ENCODE data around the gene ACOT7.
"Not testable (repeated sequence)": the region's sequence is repeated elsewhere in the genome, so short reads cannot be mapped to it uniquely, and the experiment has no call there.

ACOT7 gene

DNA sequence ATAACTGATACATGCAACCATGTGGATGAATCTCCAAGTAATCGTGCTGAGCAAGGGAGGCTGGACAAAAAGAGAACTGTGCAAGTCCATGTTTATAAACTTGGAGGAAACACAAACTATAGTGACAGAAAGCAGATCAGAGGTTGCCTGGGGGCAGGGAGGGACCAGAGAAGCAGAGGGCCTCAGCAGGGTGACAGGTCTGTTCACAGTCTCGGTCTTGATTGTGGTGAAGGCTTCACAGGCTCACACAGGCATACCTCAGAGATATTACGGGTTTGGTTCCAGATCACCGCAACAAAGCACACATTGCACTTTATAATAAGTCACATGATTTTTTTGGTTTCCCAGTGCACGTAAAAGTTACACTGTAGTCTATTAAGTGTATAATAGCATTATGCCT lies 28.5 kb downstream of the ACOT7 start:
- in situ Hi-C loops (cut with MboI; ENCODE audit: low sequenced_read_pairs) = no loop called here

DNA sequence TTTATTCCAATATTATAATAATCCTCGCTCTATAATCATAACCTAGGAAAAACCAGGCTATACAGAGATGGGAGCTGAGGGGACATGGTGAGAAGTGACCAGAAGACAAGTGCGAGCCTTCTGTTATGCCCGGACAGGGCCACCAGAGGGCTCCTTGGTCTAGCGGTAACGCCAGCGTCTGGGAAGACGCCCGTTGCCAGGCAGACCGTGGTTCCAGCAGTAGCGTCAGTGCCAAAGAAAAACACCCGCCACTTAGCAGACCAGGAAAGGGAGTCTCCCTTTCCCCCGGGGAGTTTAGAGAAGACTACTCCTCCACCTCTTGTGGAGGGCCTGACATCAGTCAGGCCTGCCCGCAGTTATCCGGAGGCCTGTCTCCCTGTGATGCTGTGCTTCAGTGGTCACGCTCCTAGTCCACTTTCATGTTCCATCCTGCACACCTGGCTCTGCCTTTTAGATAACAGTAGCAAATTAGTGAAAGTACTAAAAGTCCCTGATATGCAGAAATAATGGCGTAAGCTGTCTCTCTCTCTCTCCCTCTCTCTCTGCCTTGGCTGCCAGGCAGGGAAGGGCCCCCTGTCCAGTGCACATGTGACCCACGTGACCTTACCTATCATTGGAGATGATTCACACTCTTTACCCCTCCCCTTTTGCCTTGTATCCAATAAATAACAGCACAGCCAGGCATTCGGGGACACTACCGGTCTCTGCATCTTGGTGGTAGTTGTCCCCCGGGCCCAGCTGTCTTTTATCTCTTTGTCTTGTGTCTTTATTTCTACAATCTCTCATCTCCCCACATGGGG lies 30.3 kb downstream of the ACOT7 start:
- in situ Hi-C loops (cut with MboI; ENCODE audit: low sequenced_read_pairs) = not testable (repeated sequence)

DNA sequence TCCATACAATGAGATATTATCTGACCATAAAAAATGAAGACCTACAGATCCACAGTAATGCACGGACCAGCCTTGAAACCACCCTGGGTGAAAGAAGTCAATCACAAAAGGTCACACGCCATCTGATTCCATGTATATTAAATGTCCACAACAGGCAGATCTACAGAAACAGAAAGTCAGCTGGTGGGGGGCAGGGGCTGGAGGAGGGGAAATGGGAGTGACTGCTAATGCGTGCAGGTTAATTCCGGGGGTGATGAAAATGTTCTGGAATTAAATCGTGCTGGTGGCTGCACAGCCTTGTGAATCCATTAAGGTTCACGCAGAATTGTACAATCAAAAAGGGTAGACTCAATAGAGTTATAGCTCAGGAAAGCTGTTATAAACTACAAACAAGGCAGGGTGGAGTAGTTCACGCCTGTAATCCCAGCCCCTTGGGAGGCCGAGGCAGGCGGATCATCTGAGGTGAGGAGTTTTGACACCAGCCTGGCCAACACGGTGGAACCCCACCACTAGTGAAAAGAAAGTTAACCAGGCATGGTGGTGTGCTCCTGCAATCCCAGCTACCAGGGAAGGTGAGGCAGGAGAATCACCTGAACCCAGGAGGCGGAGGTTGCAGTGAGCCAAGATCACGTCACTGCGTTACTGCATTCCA lies 32.3 kb downstream of the ACOT7 start:
- in situ Hi-C loops (cut with MboI; ENCODE audit: low sequenced_read_pairs) = no loop called here

DNA sequence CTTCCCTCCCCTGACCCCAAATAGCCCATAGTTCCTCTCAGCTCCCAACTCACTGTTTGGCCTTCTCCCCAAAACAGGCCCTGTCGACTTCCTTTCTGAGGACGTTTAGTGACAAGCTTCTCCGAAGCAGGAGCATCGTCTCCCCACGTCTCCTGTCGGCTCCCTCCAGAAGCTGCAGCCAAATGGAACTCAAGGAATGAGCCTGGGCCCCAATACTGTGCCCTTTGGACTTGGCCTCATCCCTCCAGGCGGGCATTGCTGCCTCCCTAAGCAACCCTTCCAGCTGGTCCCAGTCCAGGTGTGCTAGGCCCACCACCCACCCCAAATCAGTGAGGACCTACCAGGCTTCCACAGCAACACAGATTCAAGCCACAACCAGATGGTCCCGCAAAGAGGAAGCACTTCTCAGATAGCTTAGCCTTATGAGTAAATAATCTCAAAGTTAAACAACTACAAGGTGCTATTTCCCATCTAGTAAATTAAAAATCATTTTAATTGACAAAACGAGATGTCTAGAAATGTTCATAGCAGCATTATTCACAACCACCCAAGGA lies 33.0 kb downstream of the ACOT7 start:
- in situ Hi-C loops (cut with MboI; ENCODE audit: low sequenced_read_pairs) = no loop called here

DNA sequence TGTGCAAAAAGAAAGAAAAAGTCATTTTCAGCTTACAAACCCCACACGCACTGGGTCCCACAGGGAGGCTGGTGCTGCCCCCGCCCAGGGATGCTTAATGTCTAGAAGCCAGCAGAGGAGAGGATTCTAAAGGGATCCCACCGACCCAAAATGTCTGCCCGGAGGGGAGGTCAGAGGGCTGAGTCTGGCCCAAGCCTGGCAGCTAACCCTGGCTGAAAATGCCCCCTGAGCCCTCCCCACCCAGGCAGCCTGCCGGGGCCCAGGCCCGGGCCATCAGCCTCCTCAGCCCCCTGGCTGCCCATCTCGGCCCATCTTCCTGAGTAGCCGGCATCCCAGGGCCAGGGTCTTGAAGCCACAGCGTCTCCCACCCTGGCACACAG lies 33.5 kb downstream of the ACOT7 start:
- in situ Hi-C loops (cut with MboI; ENCODE audit: low sequenced_read_pairs) = no loop called here

DNA sequence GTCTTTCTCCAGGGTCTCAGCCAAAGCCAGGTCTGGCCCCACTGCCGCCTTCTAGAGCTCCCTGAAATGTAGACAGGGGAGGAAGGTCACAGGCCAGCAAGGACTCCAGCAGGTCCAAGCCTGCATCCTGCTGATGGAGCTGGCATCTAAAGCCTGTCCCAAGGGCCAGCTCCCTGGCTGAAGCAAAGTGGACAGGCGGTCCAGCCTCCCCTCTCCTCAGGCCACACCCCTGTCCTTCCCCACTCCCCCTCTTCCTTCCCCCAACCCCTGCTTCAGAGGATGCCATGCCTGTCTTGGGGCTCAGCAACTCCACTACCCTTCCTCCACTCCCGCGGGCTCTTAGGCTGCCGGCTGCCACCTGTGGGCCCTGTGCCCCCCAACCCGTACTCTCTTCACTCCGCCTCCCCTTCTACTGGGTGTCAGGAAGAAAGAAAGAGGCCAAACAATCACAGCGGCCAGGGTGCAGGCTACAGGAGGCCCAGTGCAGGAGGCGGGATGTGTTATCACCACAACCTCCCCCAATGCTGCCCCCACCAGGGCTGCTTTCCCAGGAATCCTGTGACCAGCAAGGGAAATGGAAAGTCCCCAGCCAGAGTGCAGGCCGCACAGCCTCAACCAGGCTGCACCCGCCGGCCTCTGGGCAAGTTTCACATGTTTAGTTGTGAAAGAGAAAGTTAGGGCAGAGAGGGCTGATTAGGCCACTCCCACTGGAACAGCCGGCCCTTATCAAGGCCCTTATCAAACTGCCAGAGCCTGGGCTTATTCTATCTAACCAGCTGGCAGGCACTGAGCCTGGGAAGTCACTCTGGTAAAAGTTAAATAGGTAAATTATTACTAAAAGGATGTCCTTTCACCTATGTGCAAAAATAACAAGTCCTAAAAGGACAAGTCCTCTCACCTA lies 34.1 kb downstream of the ACOT7 start:
- in situ Hi-C loops (cut with MboI; ENCODE audit: low sequenced_read_pairs) = no loop called here

DNA sequence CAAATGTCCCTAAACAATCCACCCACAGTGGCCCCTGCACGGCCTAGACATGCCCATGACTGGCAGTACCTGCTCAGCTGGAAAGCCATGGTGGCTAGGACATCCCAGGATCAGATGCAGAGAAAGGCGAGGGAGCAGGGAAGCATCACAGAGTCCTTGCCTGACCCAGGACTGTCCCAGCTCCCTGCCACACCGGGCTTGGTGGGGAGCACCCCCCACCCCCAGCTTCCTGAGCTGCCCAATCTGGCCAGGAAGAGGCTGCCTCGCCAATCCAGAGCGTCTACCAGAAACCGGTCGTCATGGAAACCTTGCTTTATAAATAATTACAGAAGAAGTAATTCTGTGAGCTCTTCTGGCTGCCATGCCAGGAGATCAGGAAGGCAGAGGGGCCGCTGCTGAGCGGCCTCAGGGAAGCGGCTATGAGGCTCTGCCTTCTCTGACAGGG lies 34.8 kb downstream of the ACOT7 start:
- in situ Hi-C loops (cut with MboI; ENCODE audit: low sequenced_read_pairs) = no loop called here

DNA sequence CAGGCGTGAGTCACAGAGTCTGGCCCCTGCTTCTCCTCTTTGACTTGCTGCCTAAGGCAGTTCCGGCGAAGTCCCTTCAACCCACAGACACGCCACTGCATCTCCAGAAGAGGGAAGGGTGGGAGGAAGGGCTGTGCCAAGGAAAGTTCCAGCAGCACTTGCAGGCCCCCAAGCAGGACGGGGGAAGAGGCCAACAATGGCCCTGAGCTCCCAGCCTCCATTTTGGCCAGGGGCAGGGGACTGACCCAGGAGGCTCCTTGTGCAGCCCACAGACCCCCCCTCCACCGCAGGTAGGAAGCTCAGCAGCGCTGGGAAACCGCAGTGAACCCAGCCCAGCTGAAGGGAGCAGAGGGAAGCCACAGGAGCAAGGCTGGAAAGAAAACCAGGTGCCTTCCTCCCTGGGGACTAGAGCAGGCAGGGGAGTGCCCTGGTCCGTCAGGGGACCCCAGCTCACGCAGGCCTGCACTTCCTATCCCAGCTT lies 35.4 kb downstream of the ACOT7 start:
- in situ Hi-C loops (cut with MboI; ENCODE audit: low sequenced_read_pairs) = no loop called here

DNA sequence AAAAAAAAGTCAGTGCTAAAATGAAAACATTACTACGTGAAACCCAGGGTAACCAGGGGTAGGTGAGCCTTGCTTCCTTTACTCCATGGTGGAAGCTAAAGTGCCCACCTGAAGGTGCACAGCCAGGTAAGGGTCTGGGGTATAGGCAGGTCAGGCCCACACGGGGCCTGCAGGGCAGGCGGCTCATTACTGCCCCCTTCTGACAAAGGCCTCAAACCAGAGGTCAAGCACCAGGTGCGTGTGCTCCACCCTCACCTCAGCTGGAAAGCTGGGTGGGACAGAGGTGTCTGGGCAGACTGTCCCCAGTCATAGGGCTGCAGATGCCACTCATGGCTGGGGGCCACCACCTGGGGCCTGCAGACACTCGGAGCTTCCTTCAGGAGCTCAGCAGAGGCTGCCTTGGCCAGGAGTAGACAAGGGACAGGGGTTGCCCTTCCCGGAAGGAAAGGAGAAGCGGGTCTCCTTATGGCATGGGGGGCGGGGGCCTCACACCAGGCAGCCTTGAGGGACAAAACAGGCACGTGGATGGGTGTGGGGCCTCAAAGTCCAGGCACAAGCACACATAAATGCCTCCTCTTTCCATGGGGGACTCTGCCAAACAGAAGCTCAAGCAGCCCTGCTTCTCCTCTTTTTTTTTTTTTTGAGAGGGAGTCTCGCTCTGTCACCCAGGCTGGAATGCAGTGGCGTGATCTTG lies 36.2 kb downstream of the ACOT7 start:
- in situ Hi-C loops (cut with MboI; ENCODE audit: low sequenced_read_pairs) = no loop called here

DNA sequence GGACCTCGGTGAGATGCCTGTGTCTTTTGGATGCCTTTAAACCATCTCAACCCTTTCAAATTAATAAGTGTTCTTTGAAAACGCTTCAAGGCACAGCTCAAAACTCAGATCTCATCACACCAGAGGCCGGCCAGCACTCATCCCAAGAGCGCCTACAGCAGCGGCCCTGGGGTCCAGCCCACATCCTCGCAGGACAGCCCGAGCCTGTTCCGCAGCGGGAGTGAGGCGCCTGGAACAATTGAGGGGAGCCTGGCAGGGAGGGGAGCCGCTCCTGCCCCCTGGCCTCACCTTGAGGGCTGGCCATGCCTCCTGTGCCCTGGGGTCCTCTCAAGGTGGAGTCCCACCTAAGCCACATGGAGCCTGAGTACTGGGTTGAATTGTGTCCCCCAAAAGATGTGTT lies 37.9 kb downstream of the ACOT7 start:
- in situ Hi-C loops (cut with MboI; ENCODE audit: low sequenced_read_pairs) = no loop called here

DNA sequence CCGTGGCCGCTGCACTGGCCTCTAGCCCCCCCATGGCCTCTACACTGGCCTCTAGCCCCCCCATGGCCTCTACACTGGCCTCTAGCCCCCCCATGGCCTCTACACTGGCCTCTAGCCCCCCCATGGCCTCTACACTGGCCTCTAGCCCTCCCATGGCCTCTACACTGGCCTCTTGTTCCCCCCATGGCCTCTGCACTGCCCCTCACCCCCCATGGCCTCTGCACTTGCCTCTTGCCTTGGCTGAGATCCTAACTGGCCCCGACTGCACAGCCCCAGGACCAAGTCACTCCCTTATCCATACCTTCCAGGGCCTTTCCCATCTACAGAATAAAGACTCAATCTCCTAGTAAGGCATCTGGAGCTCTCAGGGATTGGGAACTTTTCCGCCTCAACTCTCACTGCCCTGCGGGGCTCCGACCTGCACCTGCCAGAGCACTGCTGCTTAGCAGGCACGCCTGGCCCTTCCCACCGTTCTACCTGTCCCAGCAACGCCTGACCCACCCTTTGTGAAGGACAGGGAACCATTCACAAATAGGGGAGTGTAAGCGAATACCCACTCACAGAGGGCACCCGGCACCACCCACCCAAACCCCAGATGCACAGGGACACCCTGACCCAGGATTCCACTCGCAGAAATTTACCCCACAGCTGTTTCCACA lies 38.8 kb downstream of the ACOT7 start:
- in situ Hi-C loops (cut with MboI; ENCODE audit: low sequenced_read_pairs) = no loop called here

DNA sequence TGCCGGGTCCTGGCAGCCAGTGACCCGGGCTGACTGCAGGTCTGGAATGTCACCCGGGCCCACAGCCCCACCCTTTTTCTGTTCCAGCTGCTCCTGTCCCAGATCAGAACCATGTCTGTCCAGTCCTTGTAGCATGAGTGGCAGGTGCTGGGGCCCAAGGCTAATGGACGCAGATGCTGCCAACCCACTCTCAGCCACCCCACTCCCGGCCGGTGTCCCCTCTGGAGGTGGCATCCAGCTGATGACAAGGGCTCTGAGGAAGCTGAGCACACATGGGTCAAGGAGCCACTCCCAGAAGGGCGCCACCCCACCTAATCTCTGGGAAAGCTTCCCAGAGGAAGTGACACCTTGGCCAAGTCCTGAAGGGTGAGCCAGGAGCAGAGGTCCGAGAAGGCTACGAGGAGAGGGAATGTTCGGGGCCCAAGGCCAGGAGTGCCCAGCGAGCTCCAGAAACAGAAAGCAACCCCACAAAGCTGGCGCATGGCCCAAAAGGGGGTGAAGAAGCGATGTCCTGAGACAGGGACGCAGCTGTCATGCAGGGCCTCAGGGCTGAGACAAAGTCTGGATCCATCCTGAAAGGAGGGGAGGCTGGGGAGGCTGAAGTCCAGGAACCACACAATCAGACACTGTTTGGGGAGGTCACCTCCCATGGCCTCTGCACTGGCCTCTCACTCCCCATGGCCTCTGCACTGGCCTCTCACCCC lies 39.5 kb downstream of the ACOT7 start:
- in situ Hi-C loops (cut with MboI; ENCODE audit: low sequenced_read_pairs) = no loop called here

DNA sequence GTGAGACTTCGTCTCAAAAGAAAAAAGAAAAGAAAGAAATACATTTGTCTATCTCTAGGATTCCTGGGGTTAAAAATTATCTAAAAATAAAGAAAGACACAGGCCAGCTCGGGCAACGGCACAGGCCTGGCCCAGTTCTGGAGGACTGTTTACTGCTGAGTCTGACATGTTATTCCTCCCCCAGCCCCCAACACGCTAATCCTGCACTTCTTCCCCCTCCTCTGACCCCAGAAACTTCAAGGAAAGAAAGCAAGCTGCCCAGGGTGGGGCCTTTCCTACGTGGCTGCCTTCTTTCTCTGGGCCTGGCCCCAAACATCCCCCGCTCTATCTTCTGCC lies 40.0 kb downstream of the ACOT7 start:
- in situ Hi-C loops (cut with MboI; ENCODE audit: low sequenced_read_pairs) = no loop called here

DNA sequence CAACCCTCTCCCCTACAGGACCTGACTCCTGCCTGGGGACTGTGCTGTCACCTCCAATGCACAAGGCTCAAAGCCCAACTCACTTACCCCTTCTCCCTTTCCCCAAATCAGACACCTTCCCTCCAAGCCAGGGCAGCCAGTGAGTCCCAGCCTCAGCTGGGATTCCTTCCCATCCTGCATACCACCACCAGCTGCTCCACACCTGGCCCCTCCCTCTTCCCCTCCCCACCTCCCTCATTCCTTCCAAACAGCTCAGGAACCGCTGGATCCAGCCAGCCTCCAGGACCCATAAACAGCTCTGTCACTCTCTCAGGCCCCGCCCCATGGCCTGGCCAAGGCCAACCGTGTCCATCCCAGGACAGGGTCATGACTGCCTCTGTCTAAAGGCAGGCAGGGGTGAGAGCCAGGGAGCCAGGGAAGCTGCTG lies 41.4 kb downstream of the ACOT7 start:
- in situ Hi-C loops (cut with MboI; ENCODE audit: low sequenced_read_pairs) = no loop called here

DNA sequence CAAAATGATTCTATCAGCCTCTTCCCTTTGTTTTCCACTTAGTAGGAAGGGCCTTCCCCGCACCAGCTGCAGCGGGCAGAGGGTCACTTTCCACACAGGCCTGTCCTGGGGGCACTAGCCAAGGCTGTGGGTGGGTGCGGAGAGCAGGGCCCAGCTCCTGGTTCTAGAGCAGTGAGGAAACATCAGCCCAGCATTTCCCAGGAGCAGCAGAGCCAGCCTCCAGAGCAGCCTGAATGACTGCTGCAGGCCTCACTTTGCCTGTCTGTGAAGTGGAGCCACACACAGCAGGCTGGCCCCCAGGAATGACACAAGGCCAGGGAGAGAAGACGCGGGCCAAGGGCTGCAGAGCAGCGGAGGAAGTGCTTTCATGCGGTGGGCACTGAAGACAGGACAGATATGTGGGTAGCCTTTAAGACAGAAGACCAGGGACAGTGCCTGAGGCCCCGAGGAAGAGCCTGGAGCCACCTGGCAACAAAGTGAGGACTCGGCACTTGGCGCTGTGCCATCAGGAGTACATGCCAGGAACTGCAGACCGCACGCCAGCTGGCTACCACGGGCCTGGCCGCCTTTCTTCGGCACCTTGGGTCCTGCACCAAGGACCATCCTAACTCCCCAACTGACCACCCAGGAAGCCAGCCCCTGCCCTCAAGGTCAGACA lies 42.0 kb downstream of the ACOT7 start:
- in situ Hi-C loops (cut with MboI; ENCODE audit: low sequenced_read_pairs) = no loop called here

DNA sequence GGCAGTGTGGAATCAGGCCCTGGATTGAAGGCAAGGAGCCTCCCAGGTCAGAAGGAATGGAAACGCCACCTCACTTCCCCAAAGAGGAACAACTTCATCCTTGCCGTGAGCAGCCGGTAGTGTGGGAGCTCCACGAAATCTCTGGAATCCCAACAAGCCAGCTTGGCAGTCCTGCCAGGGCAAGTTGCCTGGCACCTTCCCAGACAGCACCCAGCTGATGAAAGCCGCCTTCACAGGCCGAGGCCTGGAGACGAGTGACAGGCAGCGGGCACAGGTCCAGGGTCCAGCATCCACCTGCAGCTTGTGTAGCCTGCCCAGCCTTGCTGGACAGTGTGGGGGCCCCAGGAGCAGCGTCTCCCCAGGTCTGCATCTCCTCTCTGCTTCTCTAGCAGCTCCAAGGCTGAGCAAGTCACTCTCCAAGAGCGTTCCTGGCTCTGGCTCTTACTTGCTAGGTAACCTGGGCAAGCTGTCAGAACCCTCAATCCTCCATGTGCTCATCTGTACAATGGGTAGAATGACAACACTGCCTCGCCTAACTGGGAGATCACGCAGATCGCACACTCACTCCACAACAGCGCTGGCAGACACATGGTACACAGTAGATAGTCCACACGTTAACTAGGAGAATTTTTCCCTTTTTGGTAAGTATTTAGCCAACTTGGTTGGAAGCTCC lies 43.0 kb downstream of the ACOT7 start:
- in situ Hi-C loops (cut with MboI; ENCODE audit: low sequenced_read_pairs) = no loop called here

DNA sequence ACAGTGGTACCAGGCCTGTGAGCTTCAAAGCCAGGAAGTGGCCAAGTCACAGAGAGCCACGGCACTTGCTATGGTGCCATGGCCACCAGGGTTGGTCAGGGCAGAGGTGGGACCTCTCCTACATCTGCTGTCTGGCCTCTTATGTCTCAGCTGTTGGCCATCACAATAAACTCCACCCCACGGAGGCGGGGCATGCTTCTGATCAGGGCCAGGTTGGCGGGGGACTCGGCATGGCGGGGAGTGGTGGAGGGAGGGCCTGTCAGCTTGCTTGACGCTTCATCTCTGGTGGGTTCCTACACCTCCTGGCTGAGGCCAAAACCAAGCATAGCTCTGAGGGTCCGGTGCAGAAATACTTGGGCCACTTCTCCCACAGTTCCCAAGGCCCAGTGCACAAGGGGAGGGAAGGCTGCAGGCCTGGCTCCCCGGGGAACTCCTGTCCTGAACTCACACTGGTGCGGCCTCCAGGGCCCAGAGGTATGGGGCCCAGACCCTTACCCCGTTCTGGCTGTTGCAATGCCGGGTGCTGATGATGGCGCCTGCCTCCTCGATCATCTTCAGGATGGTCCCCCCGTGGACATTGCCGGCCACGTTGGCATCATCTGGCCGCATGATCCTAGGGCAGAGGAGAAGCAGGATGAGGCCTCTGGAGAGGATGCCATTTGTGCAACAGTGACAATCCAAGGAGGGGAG lies 44.2 kb downstream of the ACOT7 start:
- in situ Hi-C loops (cut with MboI; ENCODE audit: low sequenced_read_pairs) = no loop called here

All from hTERT RPE-1 (cell line).